Measurements from ENCODE around the gene LRRC8B. TPM values are rescaled to one million over a fixed set of nuclear protein-coding genes. Genes with fewer than 3 reads are reported as not detected.

Gene LRRC8B
- total RNA-seq, 4 donors from 2014 or later: 7.0 to 10.5 (median 8.7) TPM

DNA sequence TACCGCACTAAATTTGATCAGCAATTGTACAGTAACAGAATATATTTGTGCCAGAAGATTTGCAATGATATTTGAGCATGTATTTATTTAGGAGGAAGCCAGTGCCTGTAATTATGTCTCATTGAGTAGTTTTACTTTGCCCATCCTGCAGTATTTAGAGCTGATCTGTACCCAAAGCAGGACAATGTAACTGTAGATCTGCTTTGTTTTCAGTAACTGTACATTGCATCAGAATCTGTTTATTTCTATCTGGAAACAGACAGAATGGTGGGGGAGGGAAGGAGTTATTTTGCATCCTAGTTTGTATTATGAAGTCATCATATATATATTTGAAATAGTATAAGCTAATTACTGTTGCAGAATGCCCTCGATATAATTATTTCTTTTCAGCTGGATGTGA, 72.1 kb downstream of the LRRC8B start:
- intact Hi-C loops (cut with DNase I; ENCODE audit: low total_unique reads) (no loop called here), in situ Hi-C loops (cut with MboI; ENCODE audit: low pct_ligation_motif_present in 1 of 4, low pct_unique_long_range_greater_than_20kb in 1 of 4, low sequenced_read_pairs in 3 of 4) (loop anchor here in 1 of 4 donors (10.0 kb wide), 1 partner anchor 112 kb away; no protein-coding TSS in a partner anchor)
- TF ChIP-seq EP300 (IDR thresholded peaks at IDR 0.05; ENCODE audit: low read depth): no peak
- no peak for TF ChIP-seq POLR2AphosphoS5 (IDR thresholded peaks at IDR 0.05)
- no peak for TF ChIP-seq POLR2A (IDR thresholded peaks at IDR 0.05)
- no peak for TF ChIP-seq CTCF (IDR thresholded peaks at IDR 0.05)
- Histone ChIP-seq H3K4me3 (no peak overlapping the region), H3K27me3 (no peaks in the 10 kb centered on the region), H3K4me1 (no peaks in the 10 kb centered on the region), H3K9me3 (no peaks in the 10 kb centered on the region), H3K27ac (no peak overlapping the region), H3K36me3 (no peaks in the 10 kb centered on the region)
- WGBS, 2 donors (ENCODE audit: low coverage in 1 of 2): 93 to 94% methylated on average over 2 of the region's 2 CpGs
- no peak for DNase-seq

DNA sequence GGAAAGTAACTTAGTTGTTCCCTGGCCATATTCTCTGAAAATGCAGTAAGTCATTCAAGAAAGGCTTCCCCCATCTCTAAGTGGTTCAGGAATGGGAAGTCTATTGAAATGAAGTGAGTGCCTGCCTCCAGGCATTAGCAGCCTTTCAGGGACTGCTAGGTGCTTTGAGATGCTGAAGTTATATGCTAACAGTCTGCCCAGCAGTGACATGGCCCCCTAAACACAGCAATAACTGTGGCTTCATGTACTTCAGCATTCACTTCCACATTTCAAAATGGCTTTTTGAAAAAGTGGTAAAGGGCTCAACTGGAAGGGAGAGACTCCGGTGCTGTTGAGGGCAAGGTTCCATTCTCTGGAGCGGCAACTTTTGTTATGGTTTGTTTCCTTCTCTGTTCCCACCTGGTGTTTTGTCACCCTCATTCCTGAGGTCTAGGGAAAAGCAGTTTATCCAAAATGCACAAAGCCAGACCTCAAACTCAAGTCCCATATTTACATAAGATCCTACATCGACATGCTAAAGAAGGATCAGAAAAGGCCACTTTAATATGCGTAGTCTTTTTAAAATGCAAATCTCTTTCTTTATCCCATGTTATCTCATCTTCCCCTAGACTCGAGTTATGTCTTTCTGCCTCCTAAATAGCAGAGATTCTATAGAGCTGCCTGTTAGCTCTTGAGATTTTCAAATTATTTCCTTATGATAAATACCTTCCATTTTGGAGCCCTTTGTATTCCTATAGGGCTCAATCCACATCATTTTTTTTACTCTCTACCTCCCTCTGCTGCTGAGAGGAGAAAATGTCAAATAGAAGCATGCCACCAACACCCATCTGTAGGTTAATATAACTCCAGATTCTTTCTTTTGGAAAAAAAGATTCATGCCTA, 74.1 kb downstream of the LRRC8B start:
- intact Hi-C loops (cut with DNase I; ENCODE audit: low total_unique reads) (no loop called here), in situ Hi-C loops (cut with MboI; ENCODE audit: low pct_ligation_motif_present in 1 of 4, low pct_unique_long_range_greater_than_20kb in 1 of 4, low sequenced_read_pairs in 3 of 4) (loop anchor here in 1 of 4 donors (10.0 kb wide), 1 partner anchor 114 kb away; no protein-coding TSS in a partner anchor)
- TF ChIP-seq CTCF (IDR thresholded peaks at IDR 0.05): peak; percentile 63 to 69 (median 67)
- no peak for TF ChIP-seq POLR2A (IDR thresholded peaks at IDR 0.05)

GRCh38 chr1:89599332-89599630, 74.7 kb downstream of the LRRC8B start:
- WGBS, 2 donors (ENCODE audit: low coverage in 1 of 2): 75% methylated on average over 2 of the region's 2 CpGs
- Histone ChIP-seq H3K4me3 (no peak overlapping the region), H3K36me3 (no peaks in the 10 kb centered on the region), H3K27me3 (no peaks in the 10 kb centered on the region), H3K27ac (no peak overlapping the region), H3K4me1 (no peaks in the 10 kb centered on the region), H3K9me3 (no peaks in the 10 kb centered on the region)
- intact Hi-C loops (cut with DNase I; ENCODE audit: low total_unique reads) (no loop called here), in situ Hi-C loops (cut with MboI; ENCODE audit: low pct_ligation_motif_present in 1 of 4, low pct_unique_long_range_greater_than_20kb in 1 of 4, low sequenced_read_pairs in 3 of 4) (loop anchor here in 1 of 4 donors (10.0 kb wide), 1 partner anchor 114 kb away; no protein-coding TSS in a partner anchor)
- DNase-seq: no peak
- no peak for TF ChIP-seq POLR2AphosphoS5 (IDR thresholded peaks at IDR 0.05)
- peak in 1 of 5 experiments; percentile 4 for TF ChIP-seq CTCF (IDR thresholded peaks at IDR 0.05)

More for the DNA sequence above, 74.1 kb downstream of the LRRC8B start:
- Histone ChIP-seq H3K27me3 (no peaks in the 10 kb centered on the region), H3K9me3 (no peaks in the 10 kb centered on the region), H3K4me1 (no peaks in the 10 kb centered on the region), H3K36me3 (no peaks in the 10 kb centered on the region), H3K4me3 (no peak overlapping the region), H3K27ac (no peak overlapping the region)
- 65 to 71% methylated on average over 4 to 5 of the region's 5 CpGs for WGBS, 2 donors (ENCODE audit: low coverage in 1 of 2)
- DNase-seq: no peak

DNA sequence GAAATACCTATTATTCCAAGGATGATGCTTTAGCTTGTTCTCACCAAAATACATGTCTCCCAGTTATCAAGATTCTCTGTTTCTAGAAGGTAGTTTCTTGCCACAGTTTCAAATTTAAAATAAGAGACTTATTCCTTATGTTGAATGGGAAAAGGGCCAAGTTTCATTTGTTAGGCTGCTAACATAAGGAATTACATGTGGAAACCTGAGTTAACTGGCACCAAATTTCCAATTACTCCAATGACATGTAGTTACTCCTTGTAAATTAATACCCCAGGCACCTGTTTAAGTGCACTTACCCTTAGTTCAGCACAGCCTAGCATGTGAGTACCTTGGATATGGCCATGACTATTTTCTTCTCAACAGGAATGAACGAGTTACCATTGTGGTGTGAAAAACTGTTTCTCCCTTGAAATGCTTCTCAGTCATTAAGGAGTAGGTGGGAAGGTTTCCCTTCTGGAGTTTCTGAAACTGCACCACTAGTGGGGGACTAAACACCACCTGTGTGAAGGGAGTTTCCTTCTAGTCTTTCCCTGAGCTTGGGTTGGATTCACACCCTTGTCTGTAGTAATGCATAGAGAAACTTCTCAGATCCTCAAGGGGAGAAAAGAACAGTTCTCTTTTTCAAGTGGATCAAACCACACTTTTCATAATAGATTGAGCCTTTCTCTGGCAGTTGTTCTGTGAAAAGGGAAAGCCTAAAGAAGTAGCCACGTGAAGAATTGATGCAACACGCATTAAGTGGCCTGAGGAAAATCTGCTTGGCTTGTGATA, 76.0 kb downstream of the LRRC8B start:
- Histone ChIP-seq H3K27ac (no peak overlapping the region), H3K27me3 (no peaks in the 10 kb centered on the region), H3K4me1 (no peaks in the 10 kb centered on the region), H3K9me3 (no peaks in the 10 kb centered on the region), H3K36me3 (no peaks in the 10 kb centered on the region), H3K4me3 (no peak overlapping the region)
- in situ Hi-C loops (cut with MboI; ENCODE audit: low pct_ligation_motif_present in 1 of 4, low pct_unique_long_range_greater_than_20kb in 1 of 4, low sequenced_read_pairs in 3 of 4) (loop anchor here in 1 of 4 donors (10.0 kb wide), 1 partner anchor 126 kb away; no protein-coding TSS in a partner anchor), intact Hi-C loops (cut with DNase I; ENCODE audit: low total_unique reads) (loop anchor here (10.0 kb wide), 1 partner anchor 116 kb away; no protein-coding TSS in a partner anchor)
- 83 to 87% methylated on average over 2 to 3 of the region's 3 CpGs for WGBS, 2 donors (ENCODE audit: low coverage in 1 of 2)
- no peak for DNase-seq
- TF ChIP-seq POLR2A (IDR thresholded peaks at IDR 0.05) (no peak), EP300 (IDR thresholded peaks at IDR 0.05; ENCODE audit: low read depth) (no peak), CTCF (IDR thresholded peaks at IDR 0.05) (no peak), POLR2AphosphoS5 (IDR thresholded peaks at IDR 0.05) (no peak)
